Mucosa of stomach (tissue), 1 donor: ENCODE results near the gene SRGAP2C.
"Not testable (repeated sequence)": the region's sequence is repeated elsewhere in the genome, so short reads cannot be mapped to it uniquely, and the experiment has no call there.

Experiments used
- H3K27me3 ChIP-seq: one replicate; pipeline ENCODE4 v1.7.0; 2013; ENCODE audit warnings: mild to moderate bottlenecking, low read length; ENCODE audit not compliant: control insufficient read depth, insufficient read depth
- H3K36me3 ChIP-seq: one replicate; pipeline ENCODE4 v1.7.0; 2013; ENCODE audit warnings: low read length; ENCODE audit not compliant: control insufficient read depth, insufficient read depth
- H3K4me1 ChIP-seq: one replicate; pipeline ENCODE4 v1.7.0; 2013; ENCODE audit warnings: mild to moderate bottlenecking, low read length; ENCODE audit not compliant: control insufficient read depth, insufficient read depth
- H3K4me3 ChIP-seq: one replicate; pipeline ENCODE4 v1.7.0; 2013; ENCODE audit warnings: low read length
- H3K9ac ChIP-seq: one replicate; pipeline ENCODE4 v1.7.0; 2013; ENCODE audit warnings: mild to moderate bottlenecking, low read length, moderate library complexity
- H3K9me3 ChIP-seq: one replicate; pipeline ENCODE4 v1.7.0; 2013; ENCODE audit warnings: mild to moderate bottlenecking, low read length, moderate library complexity; ENCODE audit not compliant: control insufficient read depth
- donor health status: Pancreatic carcinoma.

Gene SRGAP2C

DNA sequence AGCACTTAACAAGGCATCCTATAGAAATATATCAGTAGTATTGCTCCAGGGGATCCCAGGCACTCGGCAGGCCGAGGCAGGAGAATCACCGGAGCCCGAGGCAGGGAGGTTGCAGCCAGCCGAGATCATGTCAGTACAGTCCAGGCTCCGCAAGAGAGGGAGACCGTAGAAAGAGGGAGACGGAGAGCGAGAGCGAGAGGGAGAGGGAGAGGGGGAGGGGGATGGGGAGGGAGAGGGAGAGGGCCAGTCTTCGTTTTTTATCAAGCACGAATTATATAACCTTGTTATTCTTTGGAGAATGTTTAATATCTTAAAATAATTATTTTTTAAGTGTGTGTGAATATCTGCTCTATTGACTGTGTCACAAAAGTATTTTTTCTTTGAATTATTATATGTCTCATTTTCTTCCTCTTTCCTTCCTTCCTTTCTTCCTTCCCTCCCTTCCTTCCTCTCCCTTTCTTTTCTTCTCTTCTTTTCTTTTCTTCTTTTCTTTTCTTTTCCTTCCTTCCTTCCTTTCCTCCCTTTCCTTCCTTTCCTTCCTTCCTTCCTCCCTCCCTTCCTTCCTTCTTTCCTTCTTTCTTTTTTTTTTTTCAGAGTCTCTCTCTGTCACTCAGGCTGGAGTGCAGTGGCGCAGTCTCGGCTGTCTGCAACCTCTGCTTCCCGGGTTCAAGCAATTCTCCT is 233.7 kb downstream of the SRGAP2C start:
- Histone ChIP-seq H3K36me3 (no peaks in the 10 kb centered on the region), H3K9me3 (no peaks in the 10 kb centered on the region), H3K4me3 (no peak overlapping the region), H3K9ac (no peak overlapping the region), H3K4me1 (no peaks in the 10 kb centered on the region), H3K27me3 (no peaks in the 10 kb centered on the region)

DNA sequence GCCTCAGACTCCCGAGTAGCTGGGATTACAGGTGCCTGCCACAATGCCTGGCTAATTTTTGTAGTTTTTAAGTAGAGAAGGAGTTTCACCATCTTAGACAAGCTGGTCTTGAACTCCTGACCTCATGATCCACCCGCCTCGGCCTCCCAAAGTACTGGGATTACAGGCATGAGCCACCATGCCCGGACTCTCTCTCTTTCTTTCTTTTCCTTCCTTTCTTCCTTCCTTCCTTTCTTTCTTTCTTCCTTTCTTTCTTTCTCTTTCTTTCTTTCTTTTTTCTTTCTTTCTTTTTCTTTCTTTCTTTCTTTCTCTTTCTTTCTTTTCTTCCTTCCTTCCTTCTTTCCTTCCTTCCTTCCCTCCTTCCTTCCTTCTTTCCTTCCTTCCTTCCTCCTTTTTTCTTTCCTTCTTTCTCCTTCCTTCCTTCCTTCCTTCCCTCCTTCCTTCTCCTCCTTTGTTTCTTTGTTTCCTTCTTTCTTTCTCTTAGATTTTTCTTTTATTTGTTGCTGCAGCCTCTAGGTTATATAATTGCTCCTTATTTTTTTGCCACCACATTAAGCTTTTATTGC is 234.4 kb downstream of the SRGAP2C start:
- H3K9me3 ChIP-seq, H3K4me3 ChIP-seq, H3K36me3 ChIP-seq, H3K9ac ChIP-seq, H3K27me3 ChIP-seq, H3K4me1 ChIP-seq: not testable (repeated sequence)

DNA sequence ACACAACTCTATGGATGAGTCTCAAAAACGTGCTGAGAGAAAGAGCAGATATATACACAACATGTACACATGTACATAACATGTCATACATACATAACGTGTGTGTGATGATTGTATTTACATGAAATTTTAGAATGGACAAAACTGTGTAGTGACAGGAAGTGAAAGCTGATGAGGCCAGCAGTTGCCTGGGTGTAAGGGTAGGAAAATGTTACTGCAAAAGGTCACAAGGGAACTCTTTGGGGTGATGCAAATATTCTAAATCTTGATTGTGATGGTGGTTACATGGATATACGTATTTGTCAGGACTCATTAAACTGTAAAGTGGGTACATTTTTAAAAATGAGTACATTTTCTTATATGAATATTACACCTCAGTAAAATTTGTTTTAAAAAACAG is 236.7 kb downstream of the SRGAP2C start:
- not testable (repeated sequence) for H3K9me3 ChIP-seq, H3K9ac ChIP-seq, H3K36me3 ChIP-seq, H3K27me3 ChIP-seq, H3K4me3 ChIP-seq, H3K4me1 ChIP-seq

DNA sequence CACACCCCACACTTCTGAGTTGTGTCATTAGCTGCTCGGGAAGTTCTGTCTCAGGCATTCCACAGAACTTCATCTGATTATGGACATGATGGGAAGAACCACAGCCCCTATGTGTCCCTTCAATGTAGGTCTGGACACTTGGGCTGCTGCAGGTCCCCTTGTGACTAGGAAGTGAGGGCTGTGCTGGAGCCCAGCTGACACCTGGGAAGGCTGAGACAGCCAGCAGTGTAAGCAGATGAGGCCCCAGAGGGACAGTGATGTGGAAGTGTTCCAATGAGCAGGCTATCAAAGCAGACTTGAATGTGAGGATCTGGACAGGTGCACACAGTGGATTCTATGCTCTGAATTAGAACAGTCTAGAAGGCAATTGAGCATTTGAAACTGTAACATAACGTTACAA is 239.2 kb downstream of the SRGAP2C start:
- H3K4me3 ChIP-seq, H3K4me1 ChIP-seq, H3K36me3 ChIP-seq, H3K27me3 ChIP-seq, H3K9me3 ChIP-seq, H3K9ac ChIP-seq: not testable (repeated sequence)

DNA sequence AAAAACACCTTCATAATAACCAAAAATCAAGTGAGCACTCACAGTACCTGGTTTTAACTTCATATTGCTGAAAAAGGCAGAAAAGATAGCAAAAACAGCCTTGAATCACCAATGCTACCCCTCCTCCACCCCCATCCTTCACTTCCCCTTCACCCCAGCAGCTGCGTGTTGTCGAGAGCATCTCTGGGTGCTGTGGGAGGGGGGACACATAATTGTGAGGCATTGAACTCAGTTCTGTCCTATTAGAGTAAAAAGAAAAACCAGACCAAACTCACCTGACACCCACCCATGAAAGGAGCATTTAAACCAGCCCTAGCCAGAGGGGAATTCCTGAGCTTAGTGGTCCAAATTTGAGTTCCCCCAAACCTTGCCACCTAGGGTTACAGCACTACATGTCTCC is 248.7 kb downstream of the SRGAP2C start:
- H3K36me3 ChIP-seq, H3K4me1 ChIP-seq, H3K27me3 ChIP-seq, H3K9ac ChIP-seq, H3K9me3 ChIP-seq, H3K4me3 ChIP-seq: not testable (repeated sequence)

DNA sequence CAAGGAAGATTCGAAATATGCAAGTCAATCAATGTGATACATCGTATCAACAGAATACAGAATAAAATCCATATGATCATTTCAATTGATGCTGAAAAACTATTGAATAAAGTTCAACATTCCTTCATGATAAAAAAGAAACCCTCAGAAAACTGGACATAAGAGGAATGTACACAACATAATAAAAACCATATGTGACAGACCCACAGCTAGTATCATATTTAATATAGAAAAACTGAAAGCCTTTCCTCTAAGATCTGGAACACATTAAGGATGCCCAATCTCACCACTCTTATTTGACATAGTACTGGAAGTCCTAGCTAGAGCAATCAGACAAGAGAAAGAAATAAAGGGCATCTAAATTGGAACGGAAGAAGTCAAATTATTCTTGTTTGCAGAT is 254.1 kb downstream of the SRGAP2C start:
- H3K4me1 ChIP-seq, H3K36me3 ChIP-seq, H3K9me3 ChIP-seq, H3K9ac ChIP-seq, H3K27me3 ChIP-seq, H3K4me3 ChIP-seq: not testable (repeated sequence)

DNA sequence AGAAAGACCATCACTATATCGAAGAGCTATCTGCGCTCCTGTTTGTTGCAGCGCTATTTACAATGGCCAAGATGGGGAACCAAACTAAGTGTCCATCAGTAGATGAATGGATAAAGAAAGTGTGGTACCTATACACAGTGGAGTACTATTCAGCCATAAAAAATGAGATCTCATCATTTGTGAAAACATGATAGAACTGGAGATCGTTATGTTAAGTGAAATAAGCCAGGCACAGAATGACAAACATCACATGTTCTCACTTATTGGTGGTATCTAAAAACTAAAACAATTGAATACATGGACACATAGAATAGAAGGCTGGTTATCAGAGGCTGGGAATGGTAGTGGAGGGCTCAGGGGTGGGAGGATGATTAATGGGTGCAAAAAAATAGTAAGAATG is 256.2 kb downstream of the SRGAP2C start:
- Histone ChIP-seq H3K4me1 (no peaks in the 10 kb centered on the region), H3K27me3 (no peaks in the 10 kb centered on the region), H3K9me3 (no peaks in the 10 kb centered on the region), H3K4me3 (no peak overlapping the region), H3K9ac (no peak overlapping the region), H3K36me3 (no peaks in the 10 kb centered on the region)
